ENCODE data around the gene APBA2.

APBA2 gene

GRCh38 chr15:29062179-29062591 is 176.4 kb downstream of the APBA2 start:
- Histone ChIP-seq H3K4me1 (ENCODE audit: insufficient read depth, low read length, poor library complexity, severe bottlenecking) (peaks cover 22% of the 10 kb centered on the region), H4K20me1 (ENCODE audit: insufficient read depth, low read length, poor library complexity, severe bottlenecking) (peaks cover 31% of the 10 kb centered on the region), H3K27me3 (ENCODE audit: insufficient read depth, low read length, poor library complexity, severe bottlenecking) (no peaks in the 10 kb centered on the region), H3F3A (ENCODE audit: low read depth) (peaks cover 3% of the 10 kb centered on the region; the same call in 1 of the 2 replicates), H3K9ac (ENCODE audit: low read depth, low read length, poor library complexity, severe bottlenecking) (no peak overlapping the region), H3K4me2 (ENCODE audit: low read depth, low read length, poor library complexity, severe bottlenecking) (no peak overlapping the region), H3K79me2 (ENCODE audit: insufficient read depth, low read length) (peaks cover 73% of the 10 kb centered on the region; the same call in 1 of the 2 replicates), H3K4me3 (ENCODE audit: low read length, poor library complexity, severe bottlenecking) (no peak overlapping the region), H3K9me2 (replicated peaks; ENCODE audit: low read depth, low read length) (no peaks in the 10 kb centered on the region), H3K9me3 (ENCODE audit: insufficient read depth, low read depth, low read length) (no peaks in the 10 kb centered on the region), H3K36me3 (ENCODE audit: insufficient read depth, low read length) (peaks cover 17% of the 10 kb centered on the region; the same call in 1 of the 2 replicates), H2AFZ (ENCODE audit: low read length) (no peak overlapping the region)
- TF ChIP-seq EZH2phosphoT487 (IDR thresholded peaks at IDR 0.05; ENCODE audit: borderline replicate concordance) = no peak
- TF ChIP-seq, protein P1, sequence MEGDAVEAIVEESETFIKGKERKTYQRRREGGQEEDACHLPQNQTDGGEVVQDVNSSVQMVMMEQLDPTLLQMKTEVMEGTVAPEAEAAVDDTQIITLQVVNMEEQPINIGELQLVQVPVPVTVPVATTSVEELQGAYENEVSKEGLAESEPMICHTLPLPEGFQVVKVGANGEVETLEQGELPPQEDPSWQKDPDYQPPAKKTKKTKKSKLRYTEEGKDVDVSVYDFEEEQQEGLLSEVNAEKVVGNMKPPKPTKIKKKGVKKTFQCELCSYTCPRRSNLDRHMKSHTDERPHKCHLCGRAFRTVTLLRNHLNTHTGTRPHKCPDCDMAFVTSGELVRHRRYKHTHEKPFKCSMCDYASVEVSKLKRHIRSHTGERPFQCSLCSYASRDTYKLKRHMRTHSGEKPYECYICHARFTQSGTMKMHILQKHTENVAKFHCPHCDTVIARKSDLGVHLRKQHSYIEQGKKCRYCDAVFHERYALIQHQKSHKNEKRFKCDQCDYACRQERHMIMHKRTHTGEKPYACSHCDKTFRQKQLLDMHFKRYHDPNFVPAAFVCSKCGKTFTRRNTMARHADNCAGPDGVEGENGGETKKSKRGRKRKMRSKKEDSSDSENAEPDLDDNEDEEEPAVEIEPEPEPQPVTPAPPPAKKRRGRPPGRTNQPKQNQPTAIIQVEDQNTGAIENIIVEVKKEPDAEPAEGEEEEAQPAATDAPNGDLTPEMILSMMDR (conservative IDR thresholded peaks at IDR 0.05; ENCODE audit: low read length) = no peak

- H3K9ac ChIP-seq (ENCODE audit: low read depth, low read length, poor library complexity, severe bottlenecking) = no peak overlapping the region
- H3K36me3 ChIP-seq (ENCODE audit: insufficient read depth, low read length) = peaks cover 12% of the 10 kb centered on the region; the same call in 1 of the 2 replicates
- H2AFZ ChIP-seq (ENCODE audit: low read length) = no peak overlapping the region
- H3K4me3 ChIP-seq (ENCODE audit: low read length, poor library complexity, severe bottlenecking) = no peak overlapping the region
- H3K27me3 ChIP-seq (ENCODE audit: insufficient read depth, low read length, poor library complexity, severe bottlenecking) = no peaks in the 10 kb centered on the region
- H3K9me3 ChIP-seq (ENCODE audit: insufficient read depth, low read depth, low read length) = no peaks in the 10 kb centered on the region
- H4K20me1 ChIP-seq (ENCODE audit: insufficient read depth, low read length, poor library complexity, severe bottlenecking) = peaks cover 34% of the 10 kb centered on the region
- H3K4me2 ChIP-seq (ENCODE audit: low read depth, low read length, poor library complexity, severe bottlenecking) = no peak overlapping the region
- TF ChIP-seq, protein P1 (conservative IDR thresholded peaks at IDR 0.05; ENCODE audit: low read length) = no peak
- no peak for TF ChIP-seq EZH2phosphoT487 (IDR thresholded peaks at IDR 0.05; ENCODE audit: borderline replicate concordance)
- H3F3A ChIP-seq (ENCODE audit: low read depth) = peaks cover 3% of the 10 kb centered on the region; the same call in 1 of the 2 replicates
- H3K4me1 ChIP-seq (ENCODE audit: insufficient read depth, low read length, poor library complexity, severe bottlenecking) = peaks cover 26% of the 10 kb centered on the region
- H3K9me2 ChIP-seq (replicated peaks; ENCODE audit: low read depth, low read length) = no peaks in the 10 kb centered on the region
- peaks cover 69% of the 10 kb centered on the region; the same call in 1 of the 2 replicates for H3K79me2 ChIP-seq (ENCODE audit: insufficient read depth, low read length)
Observed at GRCh38 chr15:29062626-29063025, 176.9 kb downstream of the APBA2 start.

DNA sequence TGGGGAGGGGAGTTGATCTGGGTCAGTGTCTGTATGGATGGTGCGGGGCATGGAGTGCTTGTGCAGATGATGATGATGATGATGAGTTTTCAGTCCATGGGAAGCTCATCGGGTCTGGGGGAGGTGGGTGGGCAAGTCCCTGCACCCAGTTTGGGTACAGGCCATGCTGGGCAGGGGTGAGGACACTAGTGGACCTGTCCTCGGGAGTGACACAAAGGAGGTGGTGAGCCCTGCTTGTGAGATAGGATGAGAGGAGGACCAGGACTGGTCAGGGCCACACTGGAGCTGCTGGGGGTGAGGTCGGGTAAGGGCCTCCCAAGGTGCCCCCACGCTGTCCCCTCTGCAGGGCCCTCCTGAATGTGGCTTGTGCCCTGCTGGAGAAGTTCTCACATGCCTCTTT is 177.9 kb downstream of the APBA2 start:
- Histone ChIP-seq H3K4me1 (ENCODE audit: insufficient read depth, low read length, poor library complexity, severe bottlenecking) (peaks cover 27% of the 10 kb centered on the region), H3K4me3 (ENCODE audit: low read length, poor library complexity, severe bottlenecking) (no peak overlapping the region), H3K9me3 (ENCODE audit: insufficient read depth, low read depth, low read length) (no peaks in the 10 kb centered on the region), H4K20me1 (ENCODE audit: insufficient read depth, low read length, poor library complexity, severe bottlenecking) (peaks cover 34% of the 10 kb centered on the region), H3K4me2 (ENCODE audit: low read depth, low read length, poor library complexity, severe bottlenecking) (no peak overlapping the region), H3K27me3 (ENCODE audit: insufficient read depth, low read length, poor library complexity, severe bottlenecking) (no peaks in the 10 kb centered on the region), H3K9ac (ENCODE audit: low read depth, low read length, poor library complexity, severe bottlenecking) (no peak overlapping the region), H3K9me2 (replicated peaks; ENCODE audit: low read depth, low read length) (no peaks in the 10 kb centered on the region), H2AFZ (ENCODE audit: low read length) (no peak overlapping the region), H3K36me3 (ENCODE audit: insufficient read depth, low read length) (peaks cover 7% of the 10 kb centered on the region; the same call in 1 of the 2 replicates), H3K79me2 (ENCODE audit: insufficient read depth, low read length) (peaks cover 73% of the 10 kb centered on the region; the same call in 1 of the 2 replicates), H3F3A (ENCODE audit: low read depth) (peaks cover 3% of the 10 kb centered on the region; the same call in 1 of the 2 replicates)
- TF ChIP-seq, protein P1 (conservative IDR thresholded peaks at IDR 0.05; ENCODE audit: low read length) = no peak
- no peak for TF ChIP-seq EZH2phosphoT487 (IDR thresholded peaks at IDR 0.05; ENCODE audit: borderline replicate concordance)
